Globus pallidus (tissue), 1 donor: Measurements from ENCODE around the gene RAB3B.
"Not testable (repeated sequence)": the region's sequence is repeated elsewhere in the genome, so short reads cannot be mapped to it uniquely, and the experiment has no call there.

ENCODE experiments used
- DNase-seq: peaks from one replicate; pipeline ENCODE4 v3.0.0-alpha.2; 2015; ENCODE audit warnings: low spot score

Gene RAB3B

DNA sequence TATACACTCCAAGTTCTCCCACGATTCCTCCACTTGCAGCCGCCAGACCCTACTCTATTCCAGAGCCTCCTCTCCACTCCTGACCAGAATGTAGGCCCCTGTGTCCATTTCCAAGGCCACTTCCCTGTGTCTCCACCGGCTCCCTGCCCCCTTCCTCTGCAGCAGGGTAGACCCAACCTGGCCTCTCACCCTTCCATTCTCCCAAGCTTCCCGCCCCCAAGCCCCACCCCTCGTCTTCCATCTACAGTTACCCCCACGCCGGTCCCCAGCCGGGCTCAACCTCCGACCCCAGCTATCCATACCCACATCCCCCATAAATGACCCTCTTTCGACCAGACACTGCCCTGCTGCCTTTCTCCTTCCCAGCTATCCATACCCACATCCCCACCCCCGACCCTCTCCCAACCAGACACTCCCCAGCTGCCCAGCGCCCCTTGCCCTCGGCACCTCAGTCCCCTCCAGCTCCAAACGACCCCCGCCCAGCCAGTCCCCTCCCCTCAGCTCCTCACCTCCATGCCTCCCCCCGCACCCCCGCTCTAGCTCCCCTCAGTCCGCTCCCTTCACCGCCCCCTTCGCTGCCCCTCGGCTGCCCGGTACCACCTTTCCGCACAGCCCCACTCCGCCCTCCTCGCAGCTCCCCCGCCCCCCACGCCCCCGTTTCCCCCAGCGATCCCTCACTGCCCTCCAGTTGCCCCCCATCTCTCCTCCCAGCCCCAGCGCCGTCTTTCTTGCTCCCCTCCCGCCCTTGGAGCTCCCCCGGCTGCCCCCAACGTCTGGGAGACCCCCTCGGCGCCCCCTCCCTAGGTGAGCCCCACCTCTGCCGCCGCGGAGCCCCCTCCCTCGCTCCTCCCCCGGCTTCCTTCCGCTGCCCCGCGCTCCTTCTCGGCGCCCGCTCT lies 670 bp downstream of the RAB3B start:
- DNase-seq: no peak

DNA sequence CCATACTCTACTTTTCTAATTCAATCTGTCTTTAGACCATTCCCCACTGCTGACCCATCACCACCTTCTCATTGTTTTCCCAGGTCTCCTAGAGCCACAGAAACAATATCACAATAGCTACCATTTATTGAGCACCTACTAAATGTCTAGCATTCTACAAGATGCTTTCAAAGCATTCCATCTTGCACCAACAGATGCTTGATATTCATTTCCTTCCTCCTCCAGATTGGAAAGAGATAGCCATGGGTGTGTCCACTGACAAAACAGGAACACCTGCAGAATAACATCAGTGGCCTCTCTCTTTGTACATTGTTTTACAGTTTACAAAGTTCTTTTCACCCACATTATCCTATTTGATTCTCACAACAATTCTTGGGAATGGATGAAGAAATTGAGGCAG lies 2.2 kb downstream of the RAB3B start:
- DNase-seq: no peak

DNA sequence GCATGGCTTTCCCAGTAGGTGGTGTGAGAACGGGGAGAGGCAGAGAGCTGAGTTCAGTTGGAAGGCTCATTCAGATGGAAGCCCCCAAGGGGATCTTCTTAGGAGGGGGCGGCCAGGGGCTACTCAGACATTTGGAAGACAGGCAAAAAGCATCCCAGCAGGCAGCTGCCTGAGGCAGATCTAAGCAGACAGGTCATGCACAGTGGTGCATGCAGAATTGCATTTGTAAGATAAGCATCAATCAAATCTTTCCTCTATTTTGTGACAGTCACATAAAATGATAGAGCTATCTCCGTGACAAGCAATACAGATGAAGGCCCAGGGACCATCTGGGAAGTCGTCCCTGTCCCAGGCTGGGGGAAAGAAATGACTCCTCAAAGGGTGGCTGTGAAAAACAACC lies 3.8 kb downstream of the RAB3B start:
- DNase-seq: no peak

DNA sequence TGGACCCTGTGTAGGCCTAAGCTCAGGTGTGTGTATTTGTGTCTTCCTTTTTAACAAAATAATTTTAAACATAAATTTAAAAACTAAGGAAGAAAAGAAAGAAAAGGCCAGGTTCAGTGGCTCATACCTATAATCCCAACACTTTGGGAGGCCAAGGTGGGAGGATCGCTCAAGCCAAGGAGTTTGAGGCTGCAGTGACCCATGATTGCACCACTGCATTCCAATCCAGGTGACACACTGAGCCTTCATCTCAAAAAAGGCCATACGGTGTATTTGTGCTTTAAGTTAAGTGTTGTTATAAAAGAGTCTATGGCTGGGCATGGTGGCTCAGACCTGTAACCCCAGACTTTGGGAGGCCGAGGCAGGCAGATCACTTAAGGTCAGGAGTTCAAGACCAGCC lies 8.3 kb downstream of the RAB3B start:
- no peak for DNase-seq

DNA sequence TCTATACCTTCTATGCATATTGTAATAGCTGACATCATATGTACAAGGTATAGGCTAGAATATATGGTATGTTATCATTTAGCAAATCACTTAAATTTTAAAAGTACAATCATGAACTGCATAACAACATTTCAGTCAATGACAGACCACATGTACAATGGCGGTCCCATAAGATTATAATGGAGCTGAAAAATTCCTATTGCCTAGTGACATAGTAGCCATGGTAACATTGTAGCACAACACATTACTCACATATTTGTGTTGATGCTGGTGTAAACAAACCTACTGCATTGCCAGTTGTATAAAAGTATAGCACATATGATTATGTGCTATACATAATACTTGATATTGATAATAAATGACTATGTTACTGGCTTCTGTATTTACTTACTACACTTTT lies 8.9 kb downstream of the RAB3B start:
- no peak for DNase-seq

DNA sequence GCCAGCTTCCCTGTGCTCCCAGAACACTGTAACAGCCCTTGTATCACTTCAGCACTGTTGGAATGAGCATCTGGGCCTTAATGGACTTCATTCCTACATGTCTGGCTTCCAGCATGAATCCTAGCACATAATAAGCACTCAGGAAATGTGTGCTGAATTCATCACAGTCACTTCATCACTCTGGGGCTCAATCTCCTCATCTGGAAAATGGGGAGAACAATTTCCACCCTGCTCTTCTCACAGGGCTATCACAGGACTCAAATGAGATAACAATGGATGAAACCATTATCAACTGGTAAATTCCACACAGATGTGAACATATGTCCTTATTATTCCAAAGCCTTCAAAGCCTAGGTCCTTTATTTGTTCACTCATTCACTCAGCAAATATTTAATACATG lies 12.4 kb downstream of the RAB3B start:
- no peak for DNase-seq

DNA sequence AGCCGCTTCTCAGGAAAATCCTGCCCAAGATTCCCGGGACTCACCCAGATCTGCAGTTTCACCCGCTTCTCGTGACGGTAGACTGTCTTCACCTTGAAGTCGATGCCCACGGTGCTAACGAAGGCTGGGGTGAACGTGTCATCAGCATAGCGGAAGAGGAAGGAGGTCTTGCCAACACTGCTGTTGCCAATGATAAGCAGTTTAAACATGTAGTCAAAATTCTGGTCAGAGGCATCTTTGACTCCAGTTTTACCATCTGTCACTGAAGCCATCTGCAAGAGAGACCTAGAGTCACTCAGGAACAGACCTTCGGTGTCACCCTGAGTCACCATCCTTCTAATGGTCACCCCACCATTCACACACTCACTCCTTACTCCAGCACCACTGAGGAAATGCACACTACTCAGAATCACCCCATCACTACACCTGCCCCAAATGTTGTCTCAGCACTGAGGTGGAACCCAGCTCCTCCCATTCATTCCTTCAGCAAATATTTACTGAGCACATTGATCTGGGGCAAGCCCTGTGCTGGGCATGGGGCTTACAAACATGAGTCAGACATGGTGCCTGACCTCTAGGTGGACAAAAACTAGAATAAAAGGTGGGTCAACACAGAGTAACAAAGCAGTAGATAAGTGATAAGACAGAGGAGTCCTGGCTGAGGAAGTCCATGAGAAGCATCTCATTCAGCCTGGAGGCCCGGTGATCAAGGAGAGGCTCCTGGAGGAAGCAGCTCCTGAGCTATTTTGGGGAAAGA lies 13.5 kb downstream of the RAB3B start:
- DNase-seq: no peak

DNA sequence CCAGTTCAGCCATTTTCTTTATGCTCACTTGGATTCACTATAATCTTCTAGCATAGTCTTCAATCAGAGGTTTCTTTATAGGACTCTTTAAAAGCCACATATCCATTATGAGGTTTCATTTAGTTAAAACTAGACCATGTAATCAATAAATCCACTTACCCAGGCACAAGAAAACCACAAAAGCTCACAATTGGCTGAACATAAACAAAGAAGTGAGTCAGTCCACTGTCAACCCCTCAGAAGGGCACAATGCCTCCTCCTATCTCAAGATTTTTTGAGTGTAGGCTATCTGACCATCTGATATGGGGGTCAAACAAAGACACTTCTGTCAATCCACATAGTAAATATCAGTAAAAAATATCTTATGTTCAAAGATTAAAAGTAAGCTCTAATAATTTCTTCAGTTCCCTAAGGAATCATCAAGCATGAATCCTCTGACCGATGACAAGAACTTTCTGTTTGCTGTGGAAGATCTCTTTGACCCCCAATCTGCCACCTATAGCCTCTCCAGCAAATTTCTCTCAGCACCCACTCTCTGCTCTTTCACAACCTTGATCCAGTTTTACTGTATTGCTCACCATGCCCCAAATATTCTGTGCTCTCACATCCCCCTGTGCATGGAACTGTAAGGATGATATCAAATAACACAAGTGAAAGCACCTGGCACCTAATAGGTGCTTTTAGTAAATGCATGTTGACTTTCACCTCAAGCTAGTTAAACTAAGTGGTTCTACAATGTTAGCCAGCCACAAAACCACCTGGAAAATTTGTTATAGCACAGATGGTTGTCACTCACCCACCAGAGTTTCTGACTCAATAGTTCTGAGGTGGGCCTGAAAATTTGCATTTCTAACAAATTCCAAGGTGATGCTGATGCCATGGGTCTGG lies 16.7 kb downstream of the RAB3B start:
- no peak for DNase-seq

DNA sequence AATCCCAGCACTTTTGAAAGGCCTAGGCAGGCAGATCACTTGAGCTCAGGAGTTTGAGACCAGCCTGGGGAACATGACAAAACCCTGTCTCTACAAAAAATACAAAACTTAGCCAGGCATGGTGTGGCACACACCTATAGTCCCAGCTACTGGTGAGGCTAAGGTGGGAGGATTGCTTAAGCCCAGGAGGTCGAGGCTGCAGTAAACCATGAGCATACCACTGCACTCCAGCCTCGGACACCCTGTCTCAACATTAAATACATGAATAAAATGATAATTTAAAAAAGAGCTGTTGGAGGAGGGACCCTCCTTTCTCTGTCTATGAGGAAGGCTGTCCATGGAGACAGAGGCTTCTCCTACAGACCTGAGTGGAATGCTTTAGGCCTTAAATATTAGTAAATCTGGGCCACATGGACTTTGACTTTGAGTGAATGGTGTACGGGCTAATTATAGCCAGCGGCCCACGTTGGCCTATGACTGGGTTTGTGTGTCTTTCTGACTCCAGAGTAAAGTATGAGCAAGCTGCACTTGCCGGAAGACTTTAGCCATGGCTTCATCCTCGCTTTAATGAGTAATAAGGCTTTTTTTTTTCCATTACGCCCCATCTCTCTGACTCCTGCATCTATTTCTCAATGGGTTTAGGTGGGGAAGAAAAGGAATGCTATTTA lies 21.3 kb downstream of the RAB3B start:
- no peak for DNase-seq

DNA sequence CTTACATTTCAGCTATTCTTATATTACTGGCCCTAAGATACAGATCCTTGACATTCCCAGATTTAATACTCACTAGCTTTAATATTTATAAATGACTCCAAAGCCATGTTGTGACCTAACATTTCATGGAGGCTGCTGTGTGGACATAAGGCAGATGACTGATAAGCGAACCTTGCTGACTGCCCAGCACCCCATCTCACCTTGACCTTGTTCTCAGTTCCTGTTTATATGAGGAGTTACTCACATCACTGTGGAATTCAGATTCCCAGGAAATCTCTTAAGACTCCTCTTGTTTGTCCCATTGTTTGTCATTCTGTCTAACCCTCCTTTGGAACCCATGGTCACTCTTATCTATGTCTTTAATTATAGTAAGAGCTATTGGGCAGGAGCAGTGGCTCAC lies 21.9 kb downstream of the RAB3B start:
- no peak for DNase-seq

DNA sequence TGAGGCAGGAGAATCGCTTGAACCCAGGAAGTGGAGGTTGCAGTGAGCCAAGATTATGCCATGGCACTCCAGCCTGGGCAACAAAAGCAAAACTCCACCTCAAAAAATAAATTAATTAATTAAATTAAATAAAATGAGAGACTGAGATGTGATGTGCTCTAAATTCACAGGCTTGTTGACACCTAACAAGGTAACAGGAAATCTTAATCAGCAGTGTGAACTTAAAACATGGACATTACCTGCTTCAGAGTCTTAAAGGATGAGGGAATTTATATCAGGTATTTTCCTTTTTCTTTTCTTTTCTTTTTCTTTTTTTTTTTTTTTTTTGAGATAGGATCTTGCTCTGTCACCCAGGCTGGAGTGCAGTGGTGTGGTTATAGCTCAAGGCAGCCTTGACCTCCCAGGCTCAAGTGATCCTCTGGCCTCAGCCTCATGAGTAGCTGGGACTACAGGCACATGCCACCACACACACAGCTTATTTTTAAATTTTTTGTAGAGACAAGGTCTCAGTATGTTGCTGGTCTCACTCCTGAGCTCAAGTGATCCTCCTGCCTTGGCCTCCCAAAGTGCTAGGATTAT lies 23.2 kb downstream of the RAB3B start:
- DNase-seq: not testable (repeated sequence)

DNA sequence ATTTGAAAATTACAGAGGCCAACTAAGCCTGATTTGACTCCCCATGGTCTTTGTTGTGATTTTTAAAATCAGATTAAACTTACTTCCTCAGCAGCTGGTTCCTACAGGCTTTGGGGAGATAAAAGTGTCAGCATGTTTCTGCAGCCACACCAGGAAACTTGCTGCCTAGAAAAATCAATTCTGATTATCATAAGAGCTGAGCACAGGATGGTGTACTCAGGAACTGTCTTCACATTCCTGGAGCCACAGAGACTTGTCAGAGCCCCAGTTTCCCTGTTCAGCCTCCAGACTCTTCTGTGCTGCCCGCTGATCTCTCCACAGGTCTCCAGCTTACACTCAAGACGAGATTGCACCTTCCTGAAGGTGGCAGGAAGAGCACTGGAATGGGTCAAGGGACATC lies 23.9 kb downstream of the RAB3B start:
- DNase-seq: no peak

DNA sequence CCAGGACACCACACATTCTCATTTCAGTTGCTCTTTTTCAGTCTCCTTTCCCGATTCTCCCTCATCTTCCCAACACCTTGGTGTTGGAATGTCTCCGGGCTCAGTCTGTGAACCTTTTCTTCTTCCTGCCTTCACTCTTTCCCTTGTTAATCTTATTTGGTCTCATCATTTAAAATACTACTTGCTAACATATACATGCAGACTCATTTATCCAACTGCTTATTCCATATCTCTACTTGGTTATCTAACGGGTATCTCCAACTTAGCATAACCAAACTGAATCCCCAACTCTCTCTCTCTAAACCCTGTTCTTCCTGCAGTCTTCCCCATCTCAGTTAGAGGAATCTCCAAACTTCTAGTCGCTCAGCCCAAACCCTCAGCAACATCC lies 26.2 kb downstream of the RAB3B start:
- no peak for DNase-seq

DNA sequence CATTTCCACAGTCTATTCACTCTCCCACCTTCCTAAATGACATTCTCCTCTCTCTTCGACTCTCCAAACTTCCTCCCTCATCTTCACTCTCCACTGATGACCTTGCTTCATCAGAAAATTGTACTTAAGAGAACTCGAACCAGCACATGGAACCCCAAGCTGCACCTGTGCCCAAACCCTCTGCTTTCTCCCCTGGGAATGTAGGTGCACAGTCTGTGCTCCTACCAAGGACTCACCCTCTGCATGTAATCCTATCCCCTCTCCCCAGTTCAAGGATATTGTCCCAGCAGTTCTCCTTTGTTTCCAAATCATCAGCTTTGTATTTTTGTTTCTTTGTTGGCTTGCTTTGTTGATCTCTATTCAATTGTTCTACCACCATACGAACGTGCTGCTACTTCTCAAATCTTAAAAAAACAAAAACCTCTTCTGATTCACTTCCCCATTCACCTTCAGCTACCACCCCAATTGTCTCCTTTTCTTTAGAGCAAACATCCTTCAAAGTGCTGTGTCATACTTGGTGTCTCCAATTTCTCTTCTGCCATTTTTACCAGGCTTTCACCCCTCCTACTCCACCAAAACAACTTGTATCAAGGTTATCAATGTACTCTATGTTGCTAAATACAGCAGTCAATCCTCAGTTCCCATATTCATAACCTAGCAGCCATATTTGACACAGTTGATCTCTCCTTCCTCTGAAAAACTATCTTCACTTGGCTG lies 26.8 kb downstream of the RAB3B start:
- no peak for DNase-seq

DNA sequence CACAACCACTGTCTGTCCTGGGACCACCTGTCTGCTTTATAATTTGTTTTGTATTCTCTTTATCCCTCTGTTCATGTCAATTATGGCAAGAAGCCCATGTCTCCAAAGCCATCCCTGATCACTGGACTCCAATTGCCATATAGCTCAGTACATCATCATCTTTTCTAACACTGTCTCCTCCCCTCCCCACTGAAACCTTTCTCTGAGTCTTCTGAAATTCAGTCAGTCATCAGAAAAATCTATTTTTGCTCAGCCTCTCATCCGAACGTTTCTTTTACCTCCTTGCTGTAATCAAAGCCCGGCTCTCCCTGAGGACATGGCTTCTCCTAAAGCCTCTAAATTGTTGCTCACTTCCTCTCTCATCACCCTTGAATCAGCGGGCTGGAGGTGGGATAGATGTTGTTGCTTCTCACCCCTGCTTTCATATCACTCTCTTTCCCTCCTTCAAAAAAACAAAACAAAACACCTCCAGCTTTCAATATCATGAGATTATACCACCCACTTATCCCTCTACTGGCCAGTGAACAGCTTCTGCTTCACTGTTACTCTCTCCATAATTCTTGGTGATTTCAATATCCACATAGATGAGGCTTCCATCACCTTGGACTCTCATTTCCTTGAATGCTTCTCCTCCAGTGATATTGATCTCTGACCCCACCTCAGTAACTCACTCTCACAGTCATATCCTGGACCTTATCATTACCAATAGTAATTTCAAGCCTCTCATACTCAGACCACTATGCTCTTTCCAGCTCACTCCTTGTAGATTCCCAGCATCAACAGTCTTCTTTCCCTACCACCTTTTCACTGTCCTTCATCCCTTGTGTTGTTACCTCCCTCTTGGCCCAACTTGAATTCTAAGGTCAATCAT lies 27.8 kb downstream of the RAB3B start:
- DNase-seq: no peak

DNA sequence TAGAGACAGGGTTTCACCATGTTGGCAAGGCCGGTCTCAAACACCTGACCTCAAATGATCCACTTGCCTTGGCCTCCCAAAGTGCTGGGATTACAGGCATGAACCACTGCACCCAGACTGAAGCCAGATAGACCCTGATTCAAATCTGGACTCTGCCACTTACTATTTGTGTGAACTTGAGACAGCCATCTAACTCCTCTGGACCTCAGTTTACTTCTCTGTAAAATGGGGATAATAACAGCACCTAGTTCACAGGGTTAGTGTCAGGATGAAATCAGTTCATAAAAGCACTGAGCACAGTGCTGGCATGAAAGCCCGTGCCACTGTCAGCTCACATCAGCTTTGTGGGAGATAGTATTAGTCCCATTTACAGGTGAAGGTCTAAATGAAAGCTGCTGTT lies 28.5 kb downstream of the RAB3B start:
- DNase-seq: no peak

DNA sequence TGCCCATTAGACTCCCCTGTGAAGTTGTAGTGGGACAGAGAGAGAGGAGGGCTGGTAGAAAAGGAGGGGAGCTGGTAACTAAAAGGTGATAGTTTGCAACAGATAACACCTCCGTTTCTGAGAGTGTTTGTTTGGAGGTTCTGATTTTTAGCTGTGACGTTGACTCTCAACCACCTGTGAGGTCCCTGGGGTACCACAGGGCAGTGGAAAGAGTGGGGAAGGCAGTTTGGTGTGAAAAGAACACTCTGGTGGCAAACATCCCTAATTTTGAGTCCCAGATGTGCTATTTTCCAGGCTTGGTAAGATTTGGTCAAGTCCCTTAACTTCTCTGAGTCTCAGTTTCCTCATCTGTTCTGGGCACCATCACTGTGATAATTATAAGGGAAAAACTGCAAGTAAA lies 29.3 kb downstream of the RAB3B start:
- DNase-seq: no peak

DNA sequence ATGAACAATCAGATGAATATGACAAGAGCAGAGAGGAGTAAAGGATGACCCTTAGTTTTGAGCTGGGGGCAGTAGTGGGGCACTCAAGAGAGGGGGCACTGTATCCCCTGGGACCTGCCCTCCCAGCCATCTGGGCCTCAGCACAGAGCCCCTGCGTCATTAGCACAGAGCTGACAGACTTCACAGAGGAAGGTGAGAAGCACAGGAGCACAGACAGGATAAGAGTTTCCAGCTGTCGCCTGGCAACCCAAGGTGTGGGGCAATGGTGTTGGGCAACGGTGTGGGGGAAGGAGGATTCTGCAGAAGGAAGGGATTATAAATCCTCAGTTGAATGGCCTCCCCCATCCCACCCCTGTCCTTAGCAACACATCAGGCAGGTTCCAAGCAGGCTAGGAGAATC lies 30.2 kb downstream of the RAB3B start:
- no peak for DNase-seq

DNA sequence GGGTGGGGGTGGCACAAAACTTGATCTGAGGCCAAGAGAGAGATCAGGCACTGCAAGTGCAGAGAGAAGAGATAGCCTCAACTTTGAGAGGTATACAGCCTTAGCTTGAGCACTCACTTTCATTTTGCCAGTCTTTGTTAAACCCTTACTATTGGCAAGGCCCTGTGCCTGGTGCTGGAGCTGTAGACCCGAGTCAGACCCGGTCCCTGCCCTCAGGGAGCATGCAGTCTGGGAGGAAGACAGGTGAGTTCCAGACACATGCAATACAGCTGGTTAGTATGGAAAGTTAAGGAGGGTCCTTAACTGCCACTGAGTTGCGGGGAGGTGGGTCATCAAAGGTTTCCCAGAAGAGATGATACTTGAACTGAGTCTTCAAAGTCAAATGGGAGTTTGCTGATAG lies 31.7 kb downstream of the RAB3B start:
- no peak for DNase-seq

DNA sequence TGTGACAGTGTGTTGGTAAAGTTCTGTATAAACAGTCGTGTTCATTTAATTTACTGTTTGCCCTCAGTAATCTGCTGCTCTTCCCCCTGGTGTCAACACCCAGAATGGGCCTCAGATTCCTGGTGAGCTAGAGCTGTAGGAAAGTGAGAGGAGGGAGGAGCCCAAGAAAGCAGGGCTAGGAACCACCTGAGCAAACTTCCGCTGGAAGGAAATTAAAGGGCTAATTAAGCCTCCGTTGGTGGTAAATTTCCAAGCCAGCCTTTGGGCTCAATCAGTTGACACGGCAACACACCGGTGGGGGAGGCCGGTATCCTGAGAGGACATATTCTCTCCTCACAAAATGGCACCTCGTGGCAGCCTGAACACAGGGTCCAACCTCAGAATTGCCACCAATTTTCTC lies 32.9 kb downstream of the RAB3B start:
- no peak for DNase-seq
